GM19467 (cell line): ENCODE measurements around the gene TM4SF18.
"Not testable (repeated sequence)": the region's sequence is repeated elsewhere in the genome, so short reads cannot be mapped to it uniquely, and the experiment has no call there.

Experiments used
- ATAC-seq: cut with Tn5 transposase; IDR thresholded peaks from one replicate; pipeline ENCODE4 v1.9.1; 2021; ENCODE audit warnings: mild to moderate bottlenecking, moderate library complexity; ENCODE audit not compliant: unreplicated experiment

TM4SF18 gene

GRCh38 chr3:149368674-149369497 is 35.5 kb upstream of the TM4SF18 start:
- no peak for ATAC-seq

GRCh38 chr3:149368201-149368673 is 34.8 kb upstream of the TM4SF18 start:
- ATAC-seq, result no peak

- ATAC-seq, result no peak
Observed at GRCh38 chr3:149366941-149367840, 33.8 kb upstream of the TM4SF18 start.

- ATAC-seq, result no peak
Observed at GRCh38 chr3:149366031-149366430, 32.6 kb upstream of the TM4SF18 start.

- ATAC-seq, result no peak
Observed at GRCh38 chr3:149364624-149365023, 31.2 kb upstream of the TM4SF18 start.

- no peak for ATAC-seq
Observed at GRCh38 chr3:149363053-149363452, 29.6 kb upstream of the TM4SF18 start.

- ATAC-seq, result no peak
Observed at GRCh38 chr3:149362366-149362765, 28.9 kb upstream of the TM4SF18 start.

GRCh38 chr3:149356630-149357029 is 23.2 kb upstream of the TM4SF18 start:
- no peak for ATAC-seq

GRCh38 chr3:149356044-149356592 is 22.7 kb upstream of the TM4SF18 start:
- no peak for ATAC-seq

GRCh38 chr3:149353581-149354184 is 20.2 kb upstream of the TM4SF18 start:
- ATAC-seq, result no peak

GRCh38 chr3:149352556-149352955 is 19.1 kb upstream of the TM4SF18 start:
- ATAC-seq, result peak; percentile 82

- ATAC-seq, result no peak
Observed at GRCh38 chr3:149343951-149344350, 10.5 kb upstream of the TM4SF18 start.

- no peak for ATAC-seq
Observed at GRCh38 chr3:149342413-149343380, 9.3 kb upstream of the TM4SF18 start.

- no peak for ATAC-seq
Observed at GRCh38 chr3:149340310-149340933, 7.0 kb upstream of the TM4SF18 start.

- no peak for ATAC-seq
Observed at GRCh38 chr3:149339931-149340309, 6.5 kb upstream of the TM4SF18 start.

GRCh38 chr3:149337486-149337885 is 4.0 kb upstream of the TM4SF18 start:
- not testable (repeated sequence) for ATAC-seq

GRCh38 chr3:149336925-149337324 is 3.5 kb upstream of the TM4SF18 start:
- ATAC-seq, result no peak

- ATAC-seq, result no peak
Observed at GRCh38 chr3:149332771-149333170, 665 bp downstream of the TM4SF18 start.

- no peak for ATAC-seq
Observed at GRCh38 chr3:149332227-149332765, 1.1 kb downstream of the TM4SF18 start.
